ENCODE measurements around the gene INAFM2.

DNA sequence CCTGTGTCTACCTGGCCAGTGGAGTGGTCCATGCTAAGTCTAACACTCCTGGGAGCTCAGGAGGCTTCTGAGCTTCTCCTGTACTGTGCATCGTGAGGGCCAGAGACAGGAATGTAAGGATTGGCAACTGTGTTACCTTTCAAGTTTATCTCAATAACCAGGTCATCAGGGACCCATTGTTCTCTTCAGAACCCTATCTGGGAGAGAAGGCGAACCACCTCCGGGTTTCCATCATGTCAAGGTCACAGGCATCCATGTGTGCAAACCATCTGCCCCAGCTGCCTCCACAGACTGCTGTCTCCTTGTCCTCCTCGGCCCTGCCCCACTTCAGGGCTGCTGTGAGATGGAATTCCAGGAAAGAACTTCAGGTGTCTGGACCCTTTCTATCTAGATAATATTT lies 46.6 kb upstream of the INAFM2 start:
- no peak for TF ChIP-seq POLR2AphosphoS5 (IDR thresholded peaks at IDR 0.05; ENCODE audit: low read depth, low read length)
- TF ChIP-seq POLR2A (IDR thresholded peaks at IDR 0.05; ENCODE audit: low read depth, low read length), result no peak
- TF ChIP-seq TAF1 (IDR thresholded peaks at IDR 0.05; ENCODE audit: borderline replicate concordance, low read depth, low read length), result no peak
